Caco-2 (cell line): ENCODE results near the gene API5. TPM values are rescaled to one million over a fixed set of nuclear protein-coding genes. Genes with fewer than 3 reads are reported as not detected.

ENCODE experiments used
- BruUV-seq: library from RNA; stranded (reverse); fragments of 400-500 nt; replicated peaks from 2 replicates; lab custom pipeline; 2021; lab: Mats Ljungman, UMichigan
- CTCF ChIA-PET: fragments of 300-600 bp; sonication (Branson Sonifier 250); formaldehyde crosslinking; loops from one replicate; lab custom pipeline; 2022; ENCODE audit warnings: antibody characterized with exemption; lab: Charles Lee
- POLR2A ChIA-PET: fragments of 300-600 bp; sonication (Branson Sonifier 250); formaldehyde crosslinking; loops from one replicate; lab custom pipeline; 2022; ENCODE audit warnings: antibody characterized with exemption; lab: Charles Lee
- DNase-seq, 2 experiments: peaks; one replicate each; pipeline versions ENCODE4 v3.0.0 to v3.0.0-alpha.2; 2020 to 2022
- H3K27me3 ChIP-seq: replicated peaks from 2 replicates; pipeline ENCODE4 v1.6.0; 2011; ENCODE audit warnings: low read length; ENCODE audit not compliant: control insufficient read depth, insufficient read depth
- H3K36me3 ChIP-seq: 2 replicates; pipeline ENCODE4 v1.5.1; 2011; ENCODE audit warnings: low read length; ENCODE audit not compliant: control insufficient read depth, insufficient read depth
- H3K4me1 ChIP-seq: fragments of 250-450 bp; sonication (Bioruptor Pico); 2 replicates; pipeline ENCODE4 v1.5.1; 2020; ENCODE audit warnings: mild to moderate bottlenecking
- H3K4me3 ChIP-seq: 2 replicates; pipeline ENCODE4 v1.5.1; 2011; ENCODE audit warnings: low read depth, mild to moderate bottlenecking, control low read depth, low read length
- H3K9me3 ChIP-seq: fragments of 250-450 bp; sonication (Bioruptor Pico); 2 replicates; pipeline ENCODE4 v1.5.1; 2020; ENCODE audit warnings: mild to moderate bottlenecking, moderate library complexity
- H3K27ac Mint-ChIP-seq: one replicate; pipeline ENCODE4 v1.8.0; 2022; ENCODE audit warnings: mixed read lengths; ENCODE audit not compliant: unreplicated experiment
- H3K27me3 Mint-ChIP-seq: one replicate; pipeline ENCODE4 v1.8.0; 2022; ENCODE audit warnings: mixed read lengths; ENCODE audit not compliant: insufficient read depth, unreplicated experiment
- H3K36me3 Mint-ChIP-seq: one replicate; pipeline ENCODE4 v1.8.0; 2022; ENCODE audit warnings: mild to moderate bottlenecking, mixed read lengths; ENCODE audit not compliant: insufficient read depth, unreplicated experiment
- H3K4me1 Mint-ChIP-seq: one replicate; pipeline ENCODE4 v1.8.0; 2022; ENCODE audit warnings: low read depth, mixed read lengths; ENCODE audit not compliant: unreplicated experiment
- H3K4me3 Mint-ChIP-seq: one replicate; pipeline ENCODE4 v1.8.0; 2022; ENCODE audit warnings: mild to moderate bottlenecking, moderate library complexity, mixed read lengths; ENCODE audit not compliant: unreplicated experiment
- H3K9me3 Mint-ChIP-seq: one replicate; pipeline ENCODE4 v1.8.0; 2022; ENCODE audit warnings: mixed read lengths; ENCODE audit not compliant: unreplicated experiment
- intact Hi-C: fragments of 100-400 bp; cut with micrococcal nuclease; formaldehyde crosslinking; loops from one replicate; pipeline ENCODE4 v1.10.0; 2022; ENCODE audit not compliant: unreplicated experiment
- total RNA-seq: library from RNA; stranded (reverse); gene quantifications from 2 replicates; pipeline ENCODE4 v1.2.3, GENCODE V29; 2022
- TF ChIP-seq, protein P1 (sequence below), 2 experiments: fragments of 200-600 bp in 1 of 2; IDR thresholded peaks; 1 replicate in 1 of 2; 2 replicates in 1 of 2; pipeline versions ENCODE4 v1.5.1 to v1.8.0; 2011 to 2022; ENCODE audit warnings: antibody characterized with exemption in 1 of 2, control low read depth in 1 of 2, inconsistent platforms in 1 of 2, low read depth in 1 of 2, low read length in 1 of 2, mild to moderate bottlenecking in 1 of 2, moderate library complexity in 1 of 2; ENCODE audit not compliant: insufficient read depth in 1 of 2, severe bottlenecking in 1 of 2, unreplicated experiment in 1 of 2

Gene API5
- total RNA-seq, 1 experiment from 2014 or later = 140 TPM

DNA sequence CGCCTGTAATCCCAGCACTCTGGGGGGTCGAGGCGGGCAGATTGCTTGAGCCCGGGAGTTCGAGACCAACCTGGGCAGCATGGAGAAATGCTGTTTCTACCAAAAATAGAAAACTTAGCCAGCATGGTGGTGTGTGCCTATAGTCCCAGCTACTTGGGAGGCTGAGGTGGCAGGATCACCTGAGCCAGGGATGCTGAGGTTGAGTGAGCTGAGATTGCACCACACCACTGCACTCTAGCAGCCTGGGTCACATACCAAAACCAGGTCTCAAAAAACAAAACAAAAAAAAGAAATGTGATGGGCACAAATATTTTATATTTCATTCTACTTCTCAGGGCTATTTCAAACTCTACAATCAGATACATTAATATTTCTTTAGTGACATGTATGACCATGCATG lies 72.6 kb downstream of the API5 start:
- intact Hi-C loops = no loop called here
- Histone ChIP-seq H3K4me1 (no peaks in the 10 kb centered on the region), H3K36me3 (no peaks in the 10 kb centered on the region), H3K4me3 (no peak overlapping the region), H3K9me3 (no peaks in the 10 kb centered on the region), H3K27me3 (no peaks in the 10 kb centered on the region)
- no peaks in the 10 kb centered on the region for H3K4me1 Mint-ChIP-seq
- ChIA-PET POLR2A (no interaction called here), CTCF (no interaction called here)
- no peak for DNase-seq
- H3K36me3 Mint-ChIP-seq = peaks cover 50% of the 10 kb centered on the region
- no peaks in the 10 kb centered on the region for H3K27me3 Mint-ChIP-seq
- H3K27ac Mint-ChIP-seq = no peak overlapping the region
- no peaks in the 10 kb centered on the region for H3K9me3 Mint-ChIP-seq
- no TSS peak for BruUV-seq
- no peak overlapping the region for H3K4me3 Mint-ChIP-seq
- TF ChIP-seq, protein P1, sequence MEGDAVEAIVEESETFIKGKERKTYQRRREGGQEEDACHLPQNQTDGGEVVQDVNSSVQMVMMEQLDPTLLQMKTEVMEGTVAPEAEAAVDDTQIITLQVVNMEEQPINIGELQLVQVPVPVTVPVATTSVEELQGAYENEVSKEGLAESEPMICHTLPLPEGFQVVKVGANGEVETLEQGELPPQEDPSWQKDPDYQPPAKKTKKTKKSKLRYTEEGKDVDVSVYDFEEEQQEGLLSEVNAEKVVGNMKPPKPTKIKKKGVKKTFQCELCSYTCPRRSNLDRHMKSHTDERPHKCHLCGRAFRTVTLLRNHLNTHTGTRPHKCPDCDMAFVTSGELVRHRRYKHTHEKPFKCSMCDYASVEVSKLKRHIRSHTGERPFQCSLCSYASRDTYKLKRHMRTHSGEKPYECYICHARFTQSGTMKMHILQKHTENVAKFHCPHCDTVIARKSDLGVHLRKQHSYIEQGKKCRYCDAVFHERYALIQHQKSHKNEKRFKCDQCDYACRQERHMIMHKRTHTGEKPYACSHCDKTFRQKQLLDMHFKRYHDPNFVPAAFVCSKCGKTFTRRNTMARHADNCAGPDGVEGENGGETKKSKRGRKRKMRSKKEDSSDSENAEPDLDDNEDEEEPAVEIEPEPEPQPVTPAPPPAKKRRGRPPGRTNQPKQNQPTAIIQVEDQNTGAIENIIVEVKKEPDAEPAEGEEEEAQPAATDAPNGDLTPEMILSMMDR (IDR thresholded peaks at IDR 0.05; ENCODE audit: insufficient read depth in 1 of 2, low read depth in 1 of 2, low read length in 1 of 2, severe bottlenecking in 1 of 2, unreplicated experiment in 1 of 2) = no peak

GRCh38 chr11:43392713-43393112 lies 80.9 kb downstream of the API5 start:
- Histone ChIP-seq H3K9me3 (no peaks in the 10 kb centered on the region), H3K36me3 (no peaks in the 10 kb centered on the region; the same call in none of the 2 replicates), H3K4me3 (no peak overlapping the region), H3K27me3 (no peaks in the 10 kb centered on the region), H3K4me1 (peaks cover 5% of the 10 kb centered on the region; the same call in 1 of the 2 replicates)
- Mint-ChIP-seq H3K27me3 (no peaks in the 10 kb centered on the region), H3K4me1 (peaks cover 7% of the 10 kb centered on the region), H3K4me3 (no peak overlapping the region), H3K36me3 (peaks cover 62% of the 10 kb centered on the region), H3K27ac (no peak overlapping the region), H3K9me3 (no peaks in the 10 kb centered on the region)
- intact Hi-C loops = no loop called here
- ChIA-PET POLR2A (no interaction called here), CTCF (no interaction called here)
- TF ChIP-seq, protein P1 (IDR thresholded peaks at IDR 0.05; ENCODE audit: insufficient read depth in 1 of 2, low read depth in 1 of 2, low read length in 1 of 2, severe bottlenecking in 1 of 2, unreplicated experiment in 1 of 2) = no peak
- BruUV-seq = no TSS peak
- DNase-seq = no peak

- no peaks in the 10 kb centered on the region for H3K27me3 ChIP-seq
- POLR2A ChIA-PET = no interaction called here
- H3K9me3 ChIP-seq = no peaks in the 10 kb centered on the region
- BruUV-seq = no TSS peak
- no peak overlapping the region for H3K27ac Mint-ChIP-seq
- intact Hi-C loops = no loop called here
- peaks cover 5% of the 10 kb centered on the region; the same call in 1 of the 2 replicates for H3K4me1 ChIP-seq
- H3K27me3 Mint-ChIP-seq = no peaks in the 10 kb centered on the region
- DNase-seq = no peak
- H3K36me3 Mint-ChIP-seq = peaks cover 70% of the 10 kb centered on the region
- TF ChIP-seq, protein P1 (IDR thresholded peaks at IDR 0.05; ENCODE audit: insufficient read depth in 1 of 2, low read depth in 1 of 2, low read length in 1 of 2, severe bottlenecking in 1 of 2, unreplicated experiment in 1 of 2) = no peak
- H3K4me3 Mint-ChIP-seq = no peak overlapping the region
- no peak overlapping the region for H3K4me3 ChIP-seq
- CTCF ChIA-PET = no interaction called here
- H3K9me3 Mint-ChIP-seq = no peaks in the 10 kb centered on the region
- peaks cover 7% of the 10 kb centered on the region for H3K4me1 Mint-ChIP-seq
- H3K36me3 ChIP-seq = no peaks in the 10 kb centered on the region; the same call in none of the 2 replicates
Measured at GRCh38 chr11:43393765-43394355, 82.1 kb downstream of the API5 start.

Other genes starting within 250 kb of the API5 start
- gene TTC17, start 46.9 kb downstream of the API5 start, total RNA-seq = 73.1 and 79.3 TPM in 2 replicates